Measurements from ENCODE around the gene LRBA.
"Not testable (repeated sequence)": the region's sequence is repeated elsewhere in the genome, so short reads cannot be mapped to it uniquely, and the experiment has no call there.

The LRBA gene

GRCh38 chr4:150518559-150518958 lies 496.5 kb downstream of the LRBA start:
- peak; percentile 41 for DNase-seq (ENCODE audit: low read depth)
- no peak overlapping the region for H3K4me3 ChIP-seq (replicated peaks; ENCODE audit: low read depth, low read length)
- TF ChIP-seq, protein P1, sequence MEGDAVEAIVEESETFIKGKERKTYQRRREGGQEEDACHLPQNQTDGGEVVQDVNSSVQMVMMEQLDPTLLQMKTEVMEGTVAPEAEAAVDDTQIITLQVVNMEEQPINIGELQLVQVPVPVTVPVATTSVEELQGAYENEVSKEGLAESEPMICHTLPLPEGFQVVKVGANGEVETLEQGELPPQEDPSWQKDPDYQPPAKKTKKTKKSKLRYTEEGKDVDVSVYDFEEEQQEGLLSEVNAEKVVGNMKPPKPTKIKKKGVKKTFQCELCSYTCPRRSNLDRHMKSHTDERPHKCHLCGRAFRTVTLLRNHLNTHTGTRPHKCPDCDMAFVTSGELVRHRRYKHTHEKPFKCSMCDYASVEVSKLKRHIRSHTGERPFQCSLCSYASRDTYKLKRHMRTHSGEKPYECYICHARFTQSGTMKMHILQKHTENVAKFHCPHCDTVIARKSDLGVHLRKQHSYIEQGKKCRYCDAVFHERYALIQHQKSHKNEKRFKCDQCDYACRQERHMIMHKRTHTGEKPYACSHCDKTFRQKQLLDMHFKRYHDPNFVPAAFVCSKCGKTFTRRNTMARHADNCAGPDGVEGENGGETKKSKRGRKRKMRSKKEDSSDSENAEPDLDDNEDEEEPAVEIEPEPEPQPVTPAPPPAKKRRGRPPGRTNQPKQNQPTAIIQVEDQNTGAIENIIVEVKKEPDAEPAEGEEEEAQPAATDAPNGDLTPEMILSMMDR (IDR thresholded peaks at IDR 0.05; ENCODE audit: low read length, missing control alignments): no peak

DNA sequence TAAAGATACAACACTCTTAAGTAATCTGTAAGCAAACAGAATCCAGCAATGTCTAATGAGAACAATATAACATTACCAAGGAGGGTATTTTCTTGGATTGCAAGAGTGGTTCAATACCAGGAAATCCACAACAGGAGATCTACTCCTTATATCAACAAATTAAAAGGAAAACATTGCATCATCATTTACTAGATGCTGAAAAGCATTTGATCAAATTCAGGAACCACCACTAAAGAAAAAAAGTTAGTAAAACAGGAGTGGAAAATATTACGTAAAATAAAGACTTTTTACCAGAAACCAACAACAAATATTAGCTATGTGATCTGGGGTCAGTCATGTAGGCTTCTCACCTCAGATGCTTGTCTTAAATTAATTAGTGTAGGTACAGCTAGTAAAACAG lies 499.9 kb downstream of the LRBA start:
- no peak overlapping the region for H3K4me3 ChIP-seq (replicated peaks; ENCODE audit: low read depth, low read length)
- TF ChIP-seq, protein P1 (IDR thresholded peaks at IDR 0.05; ENCODE audit: low read length, missing control alignments): no peak
- DNase-seq (ENCODE audit: low read depth): peak; percentile 38

- DNase-seq (ENCODE audit: low read depth): no peak
- no peak overlapping the region for H3K4me3 ChIP-seq (replicated peaks; ENCODE audit: low read depth, low read length)
- TF ChIP-seq, protein P1 (IDR thresholded peaks at IDR 0.05; ENCODE audit: low read length, missing control alignments): no peak
Measured at GRCh38 chr4:150514709-150515108, 500.4 kb downstream of the LRBA start.

DNA sequence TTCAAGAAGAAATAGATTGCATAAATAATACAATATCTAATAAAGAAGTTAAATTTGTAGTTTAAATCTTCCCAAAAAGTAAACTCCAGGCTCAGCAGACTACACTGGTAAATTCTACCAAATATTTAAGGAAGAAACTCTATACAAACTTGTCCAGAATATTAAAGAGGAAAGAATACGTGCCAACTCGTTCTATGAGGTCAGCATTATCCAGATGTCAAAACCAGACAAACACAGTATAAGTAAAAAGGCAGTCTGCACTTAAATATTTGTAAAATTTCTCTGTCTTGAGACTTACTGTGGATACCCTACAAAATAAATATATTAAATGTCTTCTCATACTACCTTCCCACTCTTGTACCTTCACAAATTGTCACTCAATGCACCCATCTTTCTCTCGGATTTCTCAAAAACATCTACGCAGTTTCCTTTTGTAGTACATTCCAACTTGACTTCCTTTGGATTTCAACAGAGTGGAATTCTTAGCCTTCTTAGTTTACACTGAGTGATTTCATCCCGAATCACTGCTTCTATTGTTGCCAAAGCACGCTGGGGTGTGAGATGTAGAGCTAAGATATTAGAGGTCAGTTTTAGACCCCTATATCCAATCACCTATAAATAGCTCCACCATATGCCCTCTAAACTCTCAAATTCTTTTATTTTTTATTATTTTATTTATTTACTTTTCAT lies 504.8 kb downstream of the LRBA start:
- TF ChIP-seq, protein P1 (IDR thresholded peaks at IDR 0.05; ENCODE audit: low read length, missing control alignments): no peak
- peak; percentile 92 for DNase-seq (ENCODE audit: low read depth)
- peak overlapping the region; percentile 37 for H3K4me3 ChIP-seq (replicated peaks; ENCODE audit: low read depth, low read length)

- not testable (repeated sequence) for H3K4me3 ChIP-seq (replicated peaks; ENCODE audit: low read depth, low read length); DNase-seq (ENCODE audit: low read depth)
Measured at GRCh38 chr4:150507656-150508055, 507.4 kb downstream of the LRBA start.

GRCh38 chr4:150501983-150502382 lies 513.1 kb downstream of the LRBA start:
- TF ChIP-seq, protein P1 (IDR thresholded peaks at IDR 0.05; ENCODE audit: low read length, missing control alignments): no peak
- H3K4me3 ChIP-seq (replicated peaks; ENCODE audit: low read depth, low read length): no peak overlapping the region
- DNase-seq (ENCODE audit: low read depth): no peak

DNA sequence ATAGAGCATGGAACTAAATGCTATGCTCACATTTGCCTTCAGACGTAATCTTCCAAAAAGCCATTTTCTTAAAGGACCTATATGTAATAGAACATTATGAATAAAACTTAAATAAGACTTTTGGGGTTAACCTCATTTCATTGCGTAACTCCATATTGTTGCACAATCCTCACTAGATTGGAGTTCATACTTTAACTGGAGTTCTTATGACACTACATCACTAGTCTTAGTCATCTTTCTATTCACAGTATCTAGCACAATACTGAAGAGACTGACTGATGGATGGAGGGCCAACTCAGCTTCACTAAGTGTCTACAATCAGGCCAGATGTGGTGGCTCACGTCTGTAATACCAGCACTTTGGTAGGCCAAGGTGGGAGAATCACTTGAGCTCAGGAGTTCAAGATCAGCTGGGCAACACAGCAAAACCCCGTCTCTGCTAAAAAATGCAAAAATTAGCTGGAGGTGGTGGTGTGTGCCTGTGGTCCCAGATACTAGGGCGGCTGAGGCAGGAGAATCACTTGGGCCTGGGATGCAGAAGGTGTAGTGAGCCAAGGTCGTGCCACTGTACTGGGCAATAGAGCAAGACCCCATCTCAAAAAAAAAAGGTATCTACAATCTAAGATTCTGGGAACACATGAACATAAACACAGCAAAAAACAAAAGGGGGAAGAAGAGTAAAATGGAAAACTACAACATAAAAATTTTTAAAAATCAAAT lies 513.9 kb downstream of the LRBA start:
- DNase-seq (ENCODE audit: low read depth): peak; percentile 89
- no peak overlapping the region for H3K4me3 ChIP-seq (replicated peaks; ENCODE audit: low read depth, low read length)
- TF ChIP-seq, protein P1 (IDR thresholded peaks at IDR 0.05; ENCODE audit: low read length, missing control alignments): no peak

Data from fibroblast of pulmonary artery (primary cell).